Neuronal stem cell (in vitro differentiated cells): ENCODE measurements around the gene ZEB2.

Source experiments
- DNase-seq: peaks from one replicate; pipeline ENCODE4 v3.0.0-alpha.2; 2013; ENCODE audit warnings: low spot score
- H2AFZ ChIP-seq: one replicate; pipeline ENCODE4 v1.6.1; 2013; ENCODE audit warnings: mild to moderate bottlenecking, low read length, inconsistent platforms
- H2AK5ac ChIP-seq: 2 replicates; pipeline ENCODE4 v1.6.1; 2013; ENCODE audit warnings: low read depth, mild to moderate bottlenecking, inconsistent platforms, low read length, moderate library complexity, mixed read lengths
- H2BK120ac ChIP-seq: 2 replicates; pipeline ENCODE4 v1.6.1; 2013; ENCODE audit warnings: low read depth, mild to moderate bottlenecking, inconsistent platforms, low read length, moderate library complexity, mixed read lengths
- H2BK12ac ChIP-seq: one replicate; pipeline ENCODE4 v1.6.1; 2013; ENCODE audit warnings: low read length, inconsistent platforms
- H2BK15ac ChIP-seq: 2 replicates; pipeline ENCODE4 v1.6.1; 2013; ENCODE audit warnings: mild to moderate bottlenecking, low read length, inconsistent platforms, mixed read lengths
- H2BK5ac ChIP-seq: one replicate; pipeline ENCODE4 v1.6.1; 2013; ENCODE audit warnings: inconsistent platforms, mild to moderate bottlenecking, low read length, moderate library complexity
- H3K14ac ChIP-seq: one replicate; pipeline ENCODE4 v1.6.1; 2013; ENCODE audit warnings: low read length, inconsistent platforms
- H3K18ac ChIP-seq: 2 replicates; pipeline ENCODE4 v1.6.1; 2013; ENCODE audit warnings: low read length, inconsistent platforms
- H3K23ac ChIP-seq: 2 replicates; pipeline ENCODE4 v1.6.1; 2013; ENCODE audit warnings: low read depth, mild to moderate bottlenecking, mixed read lengths, low read length, inconsistent platforms; ENCODE audit not compliant: poor library complexity
- H3K27ac ChIP-seq: replicated peaks from 3 replicates; pipeline ENCODE4 v1.5.1; 2013; ENCODE audit warnings: low read length, inconsistent platforms
- H3K27me3 ChIP-seq, 3 experiments: 2 replicates each; pipeline ENCODE4 v1.6.1; 2013; ENCODE audit warnings: low read length in 3 of 3, mild to moderate bottlenecking in 2 of 3, inconsistent platforms in 1 of 3, low read depth in 1 of 3, mixed read lengths in 1 of 3, moderate library complexity in 1 of 3; ENCODE audit not compliant: control insufficient read depth in 3 of 3, insufficient read depth in 3 of 3
- H3K36me3 ChIP-seq, 2 donors: replicated peaks in 1 of 2; 2 replicates each; pipeline ENCODE4 v1.6.1; 2013; ENCODE audit warnings: low read length in 2 of 2; ENCODE audit not compliant: control insufficient read depth in 2 of 2, insufficient read depth in 2 of 2
- H3K4ac ChIP-seq: 2 replicates; pipeline ENCODE4 v1.6.1; 2013; ENCODE audit warnings: inconsistent platforms, mild to moderate bottlenecking, low read length, moderate library complexity
- H3K4me1 ChIP-seq, 2 donors: 1 replicate in 1 of 2; 2 replicates in 1 of 2; pipeline ENCODE4 v1.6.1; 2013; ENCODE audit warnings: low read length in 2 of 2, low read depth in 1 of 2; ENCODE audit not compliant: control insufficient read depth in 2 of 2, insufficient read depth in 1 of 2
- H3K4me2 ChIP-seq: one replicate; pipeline ENCODE4 v1.6.1; 2013; ENCODE audit warnings: mild to moderate bottlenecking, low read length, inconsistent platforms; ENCODE audit not compliant: insufficient read depth, poor library complexity, severe bottlenecking
- H3K4me3 ChIP-seq, 2 donors: 2 replicates each; pipeline ENCODE4 v1.5.1; 2013; ENCODE audit warnings: low read length in 2 of 2, mild to moderate bottlenecking in 2 of 2, inconsistent platforms in 1 of 2, moderate library complexity in 1 of 2
- H3K79me1 ChIP-seq: one replicate; pipeline ENCODE4 v1.6.1; 2013; ENCODE audit warnings: low read depth, mild to moderate bottlenecking, inconsistent platforms, low read length, moderate library complexity
- H3K9ac ChIP-seq: one replicate; pipeline ENCODE4 v1.6.1; 2013; ENCODE audit warnings: mild to moderate bottlenecking, low read depth, low read length, inconsistent platforms; ENCODE audit not compliant: poor library complexity
- H3K9me3 ChIP-seq, 2 donors: replicated peaks in 1 of 2; 2 replicates each; pipeline versions ENCODE3 to v1.6.1; 2013; ENCODE audit warnings: low read length in 2 of 2, mild to moderate bottlenecking in 2 of 2, inconsistent platforms in 1 of 2, low read depth in 1 of 2, mixed read lengths in 1 of 2, moderate library complexity in 1 of 2; ENCODE audit not compliant: control insufficient read depth in 2 of 2, insufficient read depth in 1 of 2
- H4K8ac ChIP-seq: one replicate; pipeline ENCODE4 v1.6.1; 2013; ENCODE audit warnings: low read depth, mild to moderate bottlenecking, inconsistent platforms, low read length, moderate library complexity
- H4K91ac ChIP-seq: one replicate; pipeline ENCODE4 v1.6.1; 2013; ENCODE audit warnings: low read length, low read depth, mild to moderate bottlenecking, inconsistent platforms; ENCODE audit not compliant: poor library complexity
- WGBS, 2 donors: extraction: QIAGEN DNeasy Blood & Tissue Kit; methylation state at CpG; one replicate each; pipeline ENCODE4 v1.1.7; 2013; ENCODE audit warnings: missing lambda C conversion rate in 2 of 2, mixed read lengths in 1 of 2; ENCODE audit not compliant: insufficient read length in 2 of 2, insufficient replicate concordance in 1 of 2; ENCODE audit errors: extremely low coverage in 2 of 2; 5-methylcytosine and 5-hydroxymethylcytosine counted together

ZEB2 gene

DNA sequence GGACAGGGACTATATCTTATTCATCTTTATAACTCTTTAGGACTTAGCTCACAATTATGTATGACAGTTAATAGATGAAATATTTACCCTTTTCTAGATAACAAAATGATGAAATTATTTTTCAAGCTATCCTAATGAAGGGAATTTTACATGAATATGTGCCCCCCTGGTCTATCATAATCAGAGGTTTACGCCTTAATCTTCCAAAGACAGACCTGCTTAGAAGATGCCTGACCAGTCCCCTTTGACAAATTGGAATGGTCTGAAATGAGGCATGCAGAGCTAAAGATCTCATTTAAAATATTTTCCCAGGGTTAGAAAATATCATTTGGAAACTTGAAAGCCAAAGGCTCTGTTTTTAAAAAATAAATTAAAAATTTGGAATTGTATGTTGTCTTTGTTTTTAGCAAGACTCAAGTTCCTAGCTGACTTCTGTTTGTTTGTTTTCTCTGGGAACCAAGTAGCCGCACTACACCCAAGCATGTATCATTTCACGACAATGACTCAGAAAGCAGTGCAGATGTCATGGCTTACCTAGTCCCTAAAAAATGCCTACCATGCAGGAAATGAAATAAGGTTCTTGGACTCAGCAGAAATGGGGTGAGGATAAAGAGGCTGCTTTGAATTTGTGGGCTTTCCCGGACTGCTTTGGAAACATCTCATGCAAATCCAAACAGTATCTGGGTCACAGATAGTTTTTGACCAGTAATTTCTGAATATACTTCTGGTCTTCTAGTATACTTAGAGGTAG, 162.1 kb downstream of the ZEB2 start:
- Histone ChIP-seq H3K9ac (no peak overlapping the region), H3K9me3 (no peaks in the 10 kb centered on the region), H3K4me1 (no peaks in the 10 kb centered on the region), H4K91ac (no peak overlapping the region), H3K4me2 (no peak overlapping the region), H3K27me3 (no peaks in the 10 kb centered on the region), H2AK5ac (no peak overlapping the region), H3K79me1 (no peaks in the 10 kb centered on the region), H3K18ac (no peak overlapping the region), H2BK5ac (no peak overlapping the region), H3K4ac (no peak overlapping the region), H3K14ac (no peak overlapping the region), H3K27ac (no peak overlapping the region), H2BK120ac (no peak overlapping the region), H2BK15ac (no peak overlapping the region), H4K8ac (no peak overlapping the region), H3K36me3 (no peaks in the 10 kb centered on the region), H2AFZ (no peak overlapping the region), H3K23ac (no peak overlapping the region), H2BK12ac (no peak overlapping the region), H3K4me3 (no peak overlapping the region)
- no CpG with 5 or more reads among the region's 4 CpGs for WGBS, 2 donors
- no peak for DNase-seq

DNA sequence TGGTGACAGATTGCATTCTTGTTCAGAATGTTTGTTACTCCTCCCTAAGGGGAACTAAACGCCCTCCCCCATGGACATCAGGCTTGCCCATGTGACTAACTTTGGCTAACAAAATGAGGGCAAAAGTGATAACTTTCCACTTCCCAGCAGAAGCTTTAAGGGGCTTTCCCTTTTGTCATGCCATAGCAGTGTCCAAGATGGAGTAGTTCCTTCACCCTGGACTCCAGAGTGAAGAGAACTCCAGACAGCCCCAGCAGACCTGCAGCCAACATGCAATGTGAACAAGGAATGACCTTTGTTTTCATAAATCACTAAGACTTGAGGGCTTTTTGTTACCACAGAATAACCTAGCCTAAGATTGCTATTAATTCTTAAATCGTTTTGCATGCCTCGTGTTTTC, 163.5 kb downstream of the ZEB2 start:
- H3K4me2 ChIP-seq, result no peak overlapping the region
- no peak overlapping the region for H3K18ac ChIP-seq
- no peak overlapping the region for H4K91ac ChIP-seq
- no peak overlapping the region for H3K23ac ChIP-seq
- no peak overlapping the region for H3K27ac ChIP-seq
- H2BK5ac ChIP-seq, result no peak overlapping the region
- no peak overlapping the region for H3K4me3 ChIP-seq
- no peak overlapping the region for H3K9ac ChIP-seq
- no peaks in the 10 kb centered on the region for H3K36me3 ChIP-seq
- no CpG with 5 or more reads among the region's 3 CpGs for WGBS, 2 donors
- H3K27me3 ChIP-seq, result no peaks in the 10 kb centered on the region
- no peak overlapping the region for H2BK15ac ChIP-seq
- no peak overlapping the region for H3K14ac ChIP-seq
- H3K4ac ChIP-seq, result no peak overlapping the region
- no peaks in the 10 kb centered on the region for H3K79me1 ChIP-seq
- H2AK5ac ChIP-seq, result no peak overlapping the region
- no peak overlapping the region for H2AFZ ChIP-seq
- no peak overlapping the region for H2BK120ac ChIP-seq
- H3K9me3 ChIP-seq, result no peaks in the 10 kb centered on the region
- peaks cover 2 to 5% of the 10 kb centered on the region in 2 donors for H3K4me1 ChIP-seq
- no peak for DNase-seq
- H4K8ac ChIP-seq, result no peak overlapping the region
- no peak overlapping the region for H2BK12ac ChIP-seq

DNA sequence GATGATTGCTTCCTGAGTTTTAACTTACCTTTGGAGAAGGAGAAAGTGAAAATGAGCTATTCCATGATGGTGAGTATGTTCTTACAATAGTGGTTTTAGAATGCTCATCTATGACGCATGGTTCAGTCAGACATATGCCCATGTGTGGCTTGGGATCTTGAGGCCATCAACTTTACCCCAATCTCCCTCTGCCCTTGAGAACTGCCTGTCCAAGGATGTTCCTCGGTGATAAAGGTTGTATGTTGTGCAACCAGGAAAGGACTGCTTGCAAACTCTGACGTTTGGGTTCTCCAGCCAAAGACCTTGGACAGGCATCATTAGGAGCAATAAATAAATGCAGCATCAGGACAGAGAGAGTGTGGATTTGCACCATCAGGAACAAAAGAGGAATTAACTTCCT, 165.0 kb downstream of the ZEB2 start:
- no peak overlapping the region for H3K9ac ChIP-seq
- H3K9me3 ChIP-seq, result no peaks in the 10 kb centered on the region
- H3K4me1 ChIP-seq, result peaks cover 5 to 12% of the 10 kb centered on the region in 2 donors
- no peak overlapping the region for H2BK15ac ChIP-seq
- no peaks in the 10 kb centered on the region for H3K27me3 ChIP-seq
- no peaks in the 10 kb centered on the region for H3K79me1 ChIP-seq
- H2AFZ ChIP-seq, result no peak overlapping the region
- H3K23ac ChIP-seq, result no peak overlapping the region
- H4K8ac ChIP-seq, result no peak overlapping the region
- H3K36me3 ChIP-seq, result no peaks in the 10 kb centered on the region
- H3K27ac ChIP-seq, result no peak overlapping the region
- H2BK120ac ChIP-seq, result no peak overlapping the region
- no peak overlapping the region for H3K4ac ChIP-seq
- no peak overlapping the region for H4K91ac ChIP-seq
- no peak overlapping the region for H2BK5ac ChIP-seq
- no peak overlapping the region for H2BK12ac ChIP-seq
- H3K4me3 ChIP-seq, result no peak overlapping the region
- no peak overlapping the region for H3K14ac ChIP-seq
- no peak overlapping the region for H3K18ac ChIP-seq
- H2AK5ac ChIP-seq, result no peak overlapping the region
- DNase-seq, result no peak
- no peak overlapping the region for H3K4me2 ChIP-seq
- WGBS, 2 donors, result no CpG with 5 or more reads among the region's 3 CpGs

DNA sequence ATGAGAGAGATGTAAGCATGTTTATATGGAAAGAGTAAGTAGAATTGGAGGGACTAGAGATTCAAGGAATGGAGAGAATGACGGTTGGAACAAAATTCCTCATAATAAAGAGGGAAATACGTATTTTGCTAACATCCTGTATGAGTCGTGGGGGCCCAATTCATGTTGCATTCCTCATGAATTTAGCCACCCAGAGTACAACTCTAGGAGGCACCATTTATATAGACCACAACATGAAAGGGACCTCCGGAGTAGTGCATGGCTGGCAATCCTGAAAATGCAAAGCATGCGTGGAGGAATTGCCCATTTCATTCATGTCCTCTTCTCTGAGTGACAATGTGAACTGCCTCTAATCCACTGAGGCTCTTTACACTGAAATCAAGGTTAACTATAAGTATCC, 168.2 kb downstream of the ZEB2 start:
- no peak overlapping the region for H2BK5ac ChIP-seq
- H2BK12ac ChIP-seq, result no peak overlapping the region
- no peak overlapping the region for H4K8ac ChIP-seq
- no peaks in the 10 kb centered on the region for H3K9me3 ChIP-seq
- no CpG with 5 or more reads among the region's 5 CpGs for WGBS, 2 donors
- no peak overlapping the region for H2BK120ac ChIP-seq
- peaks cover 11 to 15% of the 10 kb centered on the region in 2 donors for H3K4me1 ChIP-seq
- no peak overlapping the region for H3K9ac ChIP-seq
- H2AFZ ChIP-seq, result no peak overlapping the region
- no peak overlapping the region for H3K4me2 ChIP-seq
- no peaks in the 10 kb centered on the region for H3K79me1 ChIP-seq
- no peak overlapping the region for H3K27ac ChIP-seq
- no peak overlapping the region for H2AK5ac ChIP-seq
- H3K18ac ChIP-seq, result no peak overlapping the region
- no peaks in the 10 kb centered on the region for H3K36me3 ChIP-seq
- H2BK15ac ChIP-seq, result peak overlapping the region; percentile 75
- H3K14ac ChIP-seq, result no peak overlapping the region
- DNase-seq, result no peak
- no peak overlapping the region for H3K4me3 ChIP-seq
- H3K23ac ChIP-seq, result no peak overlapping the region
- no peak overlapping the region for H3K4ac ChIP-seq
- no peaks in the 10 kb centered on the region for H3K27me3 ChIP-seq
- no peak overlapping the region for H4K91ac ChIP-seq
